GM18858 (cell line): ENCODE data around the gene HELZ2.

ENCODE experiments used
- ATAC-seq: cut with Tn5 transposase; IDR thresholded peaks from one replicate; pipeline ENCODE4 v1.9.1; 2021; ENCODE audit not compliant: unreplicated experiment

HELZ2 gene

GRCh38 chr20:63525185-63525584 is 48.9 kb downstream of the HELZ2 start:
- no peak for ATAC-seq
